Ovary (tissue), 3 donors: ENCODE results near the gene GRIN2A.

ENCODE experiments used
- CTCF ChIP-seq, 3 donors: fragments of 450-650 bp in 2 of 3; fragments of 200-600 bp in 1 of 3; IDR thresholded peaks; one replicate each; pipeline versions ENCODE4 v1.5.1 to v1.8.0; 2016 to 2022; ENCODE audit warnings: antibody characterized with exemption in 3 of 3, mild to moderate bottlenecking in 1 of 3
- POLR2A ChIP-seq: fragments of 450-650 bp; IDR thresholded peaks from one replicate; pipeline ENCODE4 v1.6.1; 2017; ENCODE audit warnings: antibody characterized with exemption, mild to moderate bottlenecking, moderate library complexity
- donor health status: DM: no; HTN: no; CAD: no.

GRCh38 chr16:9741776-9742175 is 440.5 kb downstream of the GRIN2A start:
- TF ChIP-seq CTCF (IDR thresholded peaks at IDR 0.05) (no peak), POLR2A (no peak)
